HG02884 (cell line): ENCODE measurements around the gene GPR15LG.
A peak's percentile ranks its signal among the peaks of the same experiment; 100 is the strongest.

Experiments used
- ATAC-seq: cut with Tn5 transposase; IDR thresholded peaks from one replicate; pipeline ENCODE4 v1.9.1; 2021; ENCODE audit warnings: mild to moderate bottlenecking, moderate library complexity; ENCODE audit not compliant: unreplicated experiment

Gene GPR15LG

GRCh38 chr10:84191106-84191505 is 17.5 kb downstream of the GPR15LG start:
- ATAC-seq: no peak

GRCh38 chr10:84193327-84193726 is 19.7 kb downstream of the GPR15LG start:
- ATAC-seq: no peak

GRCh38 chr10:84193846-84194423 is 20.3 kb downstream of the GPR15LG start:
- no peak for ATAC-seq

GRCh38 chr10:84194424-84195043 is 20.9 kb downstream of the GPR15LG start, which contains the start of gene CDHR1:
Gene CDHR1, plus strand, starts transcription at chr10:84194537. Its CDS starts 224 bp downstream, at chr10:84194761.
- peak; percentile 77 for ATAC-seq

- no peak for ATAC-seq
These were observed 21.6 kb downstream of the GPR15LG start for GRCh38 chr10:84195044-84195830.

GRCh38 chr10:84196083-84196482 is 22.5 kb downstream of the GPR15LG start:
- no peak for ATAC-seq

GRCh38 chr10:84196941-84197340 is 23.3 kb downstream of the GPR15LG start:
- ATAC-seq: no peak

GRCh38 chr10:84197643-84198042 is 24.0 kb downstream of the GPR15LG start:
- ATAC-seq: no peak

GRCh38 chr10:84198206-84198915 is 24.8 kb downstream of the GPR15LG start:
- no peak for ATAC-seq

GRCh38 chr10:84200537-84201243 is 27.1 kb downstream of the GPR15LG start:
- ATAC-seq: no peak

GRCh38 chr10:84201244-84201606 is 27.6 kb downstream of the GPR15LG start:
- ATAC-seq: no peak

- no peak for ATAC-seq
These were observed 28.1 kb downstream of the GPR15LG start for GRCh38 chr10:84201682-84202081.

GRCh38 chr10:84202349-84202748 is 28.7 kb downstream of the GPR15LG start:
- ATAC-seq: no peak

GRCh38 chr10:84204122-84204521 is 30.5 kb downstream of the GPR15LG start:
- ATAC-seq: peak; percentile 55

GRCh38 chr10:84204610-84205009 is 31.0 kb downstream of the GPR15LG start:
- no peak for ATAC-seq

- ATAC-seq: peak; percentile 84
These were observed 31.6 kb downstream of the GPR15LG start for GRCh38 chr10:84205049-84205852.

GRCh38 chr10:84205853-84206525 is 32.4 kb downstream of the GPR15LG start:
- ATAC-seq: no peak

GRCh38 chr10:84208023-84208422 is 34.4 kb downstream of the GPR15LG start:
- ATAC-seq: no peak

- ATAC-seq: no peak
These were observed 38.0 kb downstream of the GPR15LG start for GRCh38 chr10:84211566-84211965.
